Ovary (tissue), 3 donors: ENCODE data around the gene SELP.

Source experiments
- POLR2A ChIP-seq: fragments of 450-650 bp; IDR thresholded peaks from one replicate; pipeline ENCODE4 v1.6.1; 2017; ENCODE audit warnings: antibody characterized with exemption, mild to moderate bottlenecking, moderate library complexity
- TF ChIP-seq, protein P1 (sequence below), 3 donors: fragments of 450-650 bp in 2 of 3; fragments of 200-600 bp in 1 of 3; IDR thresholded peaks; one replicate each; pipeline versions ENCODE4 v1.5.1 to v1.8.0; 2016 to 2022; ENCODE audit warnings: antibody characterized with exemption in 3 of 3, mild to moderate bottlenecking in 1 of 3
- donor health status: DM: no; HTN: no; CAD: no.

DNA sequence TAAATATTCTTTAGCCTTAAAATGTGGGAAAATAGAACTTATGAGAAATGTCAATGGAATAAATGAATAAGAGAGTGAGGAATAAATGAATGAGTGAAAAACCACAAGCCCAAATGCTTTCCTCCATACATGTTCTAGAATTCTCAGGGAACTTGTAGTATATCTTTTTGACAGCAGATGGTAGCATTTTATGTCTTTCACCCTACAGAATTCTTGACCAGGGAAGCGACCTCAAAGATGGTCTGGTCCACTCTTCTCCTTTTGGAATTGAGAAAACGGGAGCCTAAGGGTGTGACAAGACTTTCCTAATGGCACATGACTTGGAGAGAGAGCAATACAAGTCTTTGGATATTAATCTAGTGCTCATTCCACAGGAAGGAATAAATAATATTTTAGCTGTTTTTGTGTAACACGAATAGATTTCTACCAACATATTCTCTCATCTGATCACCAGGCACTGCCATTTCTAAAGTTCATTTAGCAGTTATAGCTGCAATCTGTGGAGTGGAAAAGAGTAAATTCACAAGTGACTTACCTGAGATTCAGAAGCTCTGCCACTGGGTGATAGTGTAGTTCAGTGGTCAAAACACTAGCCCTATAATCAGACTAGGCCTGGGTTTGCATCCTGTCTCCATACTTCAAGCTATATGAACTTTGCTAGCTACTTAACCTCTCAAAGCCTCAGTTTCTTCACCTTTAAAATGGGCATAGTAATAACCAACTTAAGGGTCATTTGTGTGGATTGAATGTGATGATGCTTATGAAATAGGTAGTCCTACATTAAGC, 28.6 kb downstream of the SELP start:
- TF ChIP-seq, protein P1, sequence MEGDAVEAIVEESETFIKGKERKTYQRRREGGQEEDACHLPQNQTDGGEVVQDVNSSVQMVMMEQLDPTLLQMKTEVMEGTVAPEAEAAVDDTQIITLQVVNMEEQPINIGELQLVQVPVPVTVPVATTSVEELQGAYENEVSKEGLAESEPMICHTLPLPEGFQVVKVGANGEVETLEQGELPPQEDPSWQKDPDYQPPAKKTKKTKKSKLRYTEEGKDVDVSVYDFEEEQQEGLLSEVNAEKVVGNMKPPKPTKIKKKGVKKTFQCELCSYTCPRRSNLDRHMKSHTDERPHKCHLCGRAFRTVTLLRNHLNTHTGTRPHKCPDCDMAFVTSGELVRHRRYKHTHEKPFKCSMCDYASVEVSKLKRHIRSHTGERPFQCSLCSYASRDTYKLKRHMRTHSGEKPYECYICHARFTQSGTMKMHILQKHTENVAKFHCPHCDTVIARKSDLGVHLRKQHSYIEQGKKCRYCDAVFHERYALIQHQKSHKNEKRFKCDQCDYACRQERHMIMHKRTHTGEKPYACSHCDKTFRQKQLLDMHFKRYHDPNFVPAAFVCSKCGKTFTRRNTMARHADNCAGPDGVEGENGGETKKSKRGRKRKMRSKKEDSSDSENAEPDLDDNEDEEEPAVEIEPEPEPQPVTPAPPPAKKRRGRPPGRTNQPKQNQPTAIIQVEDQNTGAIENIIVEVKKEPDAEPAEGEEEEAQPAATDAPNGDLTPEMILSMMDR (IDR thresholded peaks at IDR 0.05): no peak
- TF ChIP-seq POLR2A: no peak
